Ovary (tissue), 9 donors: ENCODE results near the gene DEFB112. TPM values are rescaled to one million over a fixed set of nuclear protein-coding genes. Genes with fewer than 3 reads are reported as not detected.

ENCODE experiments used
- DNase-seq, 5 donors: peaks; one replicate each; pipeline ENCODE4 v3.0.0-alpha.2; 2019 to 2020
- H3K27ac ChIP-seq, 2 donors: fragments of 200-600 bp; one replicate each; pipeline versions ENCODE4 v1.5.1 to v1.8.0; 2019 to 2022
- H3K27me3 ChIP-seq: fragments of 200-600 bp; one replicate; pipeline ENCODE4 v1.8.0; 2022
- H3K36me3 ChIP-seq: fragments of 200-600 bp; sonication (generic); one replicate; pipeline ENCODE4 v1.5.1; 2019
- H3K4me1 ChIP-seq: one replicate; pipeline ENCODE4 v1.8.1; 2013; ENCODE audit warnings: mild to moderate bottlenecking, moderate library complexity; ENCODE audit not compliant: insufficient read depth
- H3K4me3 ChIP-seq: fragments of 200-600 bp; sonication (generic); one replicate; pipeline ENCODE4 v1.5.1; 2017
- H3K9me3 ChIP-seq, 2 donors: fragments of 200-600 bp in 1 of 2; sonication (generic) in 1 of 2; one replicate each; pipeline versions ENCODE4 v1.5.1 to v1.8.1; 2013 to 2019; ENCODE audit warnings: mild to moderate bottlenecking in 1 of 2, moderate library complexity in 1 of 2
- CTCF ChIP-seq, 3 donors: fragments of 450-650 bp in 2 of 3; fragments of 200-600 bp in 1 of 3; IDR thresholded peaks; one replicate each; pipeline versions ENCODE4 v1.5.1 to v1.8.0; 2016 to 2022; ENCODE audit warnings: antibody characterized with exemption in 3 of 3, mild to moderate bottlenecking in 1 of 3
- EP300 ChIP-seq: sonication (generic); formaldehyde crosslinking; IDR thresholded peaks from one replicate; pipeline ENCODE4 v1.6.1; 2017; ENCODE audit warnings: antibody characterized with exemption
- POLR2A ChIP-seq: fragments of 450-650 bp; IDR thresholded peaks from one replicate; pipeline ENCODE4 v1.6.1; 2017; ENCODE audit warnings: antibody characterized with exemption, mild to moderate bottlenecking, moderate library complexity
- WGBS, 3 donors: extraction: QIAGEN DNeasy Blood & Tissue Kit in 1 of 3; methylation state at CpG; one replicate each; pipeline versions ENCODE4 v1.1.5 to v1.1.7; 2013 to 2017; 5-methylcytosine and 5-hydroxymethylcytosine counted together
- intact Hi-C, 4 donors: fragments of 100-400 bp; cut with DNase I; formaldehyde crosslinking; loops; one replicate each; pipeline versions ENCODE4 v1.11.0 to v1.15.1; 2022 to 2023
- polyA plus RNA-seq, 2 donors: library from polyadenylated mRNA; stranded (reverse); fragments of 200-250 nt in 1 of 2; fragments of 350-450 nt in 1 of 2; fragmentation: Illumina TruSeq in 1 of 2; extraction: RNeasy Lipid Tissue Mini Kit (QIAGEN cat#74804) in 1 of 2; gene quantifications; one replicate each; pipeline ENCODE4 v1.2.3, GENCODE V29; 2013 to 2014
- total RNA-seq, 7 donors: library from RNA; depleted of rRNA in 2 of 7; stranded (reverse); fragments of >200 nt in 2 of 7; fragmentation: NEBNext Ultra II Directional in 3 of 7; extraction: Animal tissue kit (Norgen Biotek cat#: 25700) in 3 of 7; gene quantifications; one replicate each; pipeline versions ENCODE4 v1.1.0 to v1.2.4, GENCODE V29; 2016 to 2023
- donor health status: DM: no; HTN: no; CAD: no; lungs with moderate emphysema.
- donor health status: DM: no; HTN: no; CAD: no.
- donor health status: Bipolar disorder and iron deficiency.
- donor health status: DM: yes; HTN: yes; CAD: no.
- donor health status: DM: no; HTN: no; CAD: no.
- donor health status: DM: yes; HTN: yes; CAD: no.

DEFB112 gene
- total and polyA plus RNA-seq, 9 donors = not detected

GRCh38 chr6:50093938-50094272 lies 44.2 kb upstream of the DEFB112 start:
- 14 to 43% (median 20%) methylated on average over 1 of the region's 1 CpG for WGBS, 3 donors
- Histone ChIP-seq H3K4me3 (no peak overlapping the region), H3K27ac (no peak overlapping the region), H3K4me1 (no peaks in the 10 kb centered on the region), H3K36me3 (no peaks in the 10 kb centered on the region), H3K27me3 (no peaks in the 10 kb centered on the region), H3K9me3 (no peaks in the 10 kb centered on the region)
- TF ChIP-seq EP300 (no peak), POLR2A (no peak)
- intact Hi-C loops = no loop called here
- no peak for DNase-seq

- intact Hi-C loops = no loop called here
- Histone ChIP-seq H3K4me1 (no peaks in the 10 kb centered on the region), H3K4me3 (no peak overlapping the region), H3K36me3 (no peaks in the 10 kb centered on the region), H3K9me3 (no peaks in the 10 kb centered on the region), H3K27ac (no peak overlapping the region), H3K27me3 (no peaks in the 10 kb centered on the region)
- DNase-seq = no peak
- TF ChIP-seq EP300 (no peak), POLR2A (no peak), CTCF (IDR thresholded peaks at IDR 0.05) (no peak)
- 83 to 88% (median 84%) methylated on average over 7 of the region's 7 CpGs for WGBS, 3 donors
Observed at GRCh38 chr6:50093116-50093937, 43.6 kb upstream of the DEFB112 start.

GRCh38 chr6:50091641-50092040 lies 41.9 kb upstream of the DEFB112 start:
- TF ChIP-seq CTCF (IDR thresholded peaks at IDR 0.05) (no peak), EP300 (no peak), POLR2A (no peak)
- H3K4me3 ChIP-seq = no peak overlapping the region
- intact Hi-C loops = no loop called here
- H3K4me1 ChIP-seq = no peaks in the 10 kb centered on the region
- no peak for DNase-seq
- no peaks in the 10 kb centered on the region for H3K36me3 ChIP-seq
- H3K27ac ChIP-seq = no peak overlapping the region
- no peaks in the 10 kb centered on the region for H3K27me3 ChIP-seq
- 38 to 65% (median 46%) methylated on average over 1 of the region's 1 CpG for WGBS, 3 donors
- H3K9me3 ChIP-seq = no peaks in the 10 kb centered on the region

GRCh38 chr6:50089911-50090310 lies 40.2 kb upstream of the DEFB112 start:
- H3K9me3 ChIP-seq = no peaks in the 10 kb centered on the region
- intact Hi-C loops = no loop called here
- 54 to 78% (median 59%) methylated on average over 2 of the region's 2 CpGs for WGBS, 3 donors

More at GRCh38 chr6:50089911-50090310, 40.2 kb upstream of the DEFB112 start:
- Histone ChIP-seq H3K4me1 (no peaks in the 10 kb centered on the region), H3K27ac (no peak overlapping the region), H3K27me3 (no peaks in the 10 kb centered on the region), H3K36me3 (no peaks in the 10 kb centered on the region), H3K4me3 (no peak overlapping the region)
- DNase-seq = no peak
- TF ChIP-seq POLR2A (no peak), EP300 (no peak), CTCF (IDR thresholded peaks at IDR 0.05) (no peak)
